Measurements from ENCODE around the gene DYNC1LI1.

Gene DYNC1LI1
- total RNA-seq = 43.2 to 60.3 reads per million in 2 donors

- DNase-seq = peak; percentile 93
These were observed at the start of gene DYNC1LI1 for GRCh38 chr3:32570421-32571191. DYNC1LI1 (minus strand) TSS chr3:32570858; CDS start chr3:32570770, 88 bp downstream.

- DNase-seq = no peak
These were observed 48.7 kb upstream of the DYNC1LI1 start for GRCh38 chr3:32619395-32619794.

GRCh38 chr3:32616267-32616962 is 45.8 kb upstream of the DYNC1LI1 start:
- no peak for DNase-seq

GRCh38 chr3:32614956-32615355 is 44.3 kb upstream of the DYNC1LI1 start:
- DNase-seq = no peak

GRCh38 chr3:32613183-32613582 is 42.5 kb upstream of the DYNC1LI1 start:
- no peak for DNase-seq

GRCh38 chr3:32612547-32612946 is 41.9 kb upstream of the DYNC1LI1 start:
- DNase-seq = no peak

GRCh38 chr3:32607522-32607921 is 36.9 kb upstream of the DYNC1LI1 start:
- DNase-seq = no peak

GRCh38 chr3:32606960-32607359 is 36.3 kb upstream of the DYNC1LI1 start:
- no peak for DNase-seq

- no peak for DNase-seq
These were observed 35.6 kb upstream of the DYNC1LI1 start for GRCh38 chr3:32606277-32606676.

GRCh38 chr3:32603064-32603463 is 32.4 kb upstream of the DYNC1LI1 start:
- no peak for DNase-seq

GRCh38 chr3:32602206-32602605 is 31.5 kb upstream of the DYNC1LI1 start:
- no peak for DNase-seq

GRCh38 chr3:32601722-32602121 is 31.1 kb upstream of the DYNC1LI1 start:
- DNase-seq = no peak

GRCh38 chr3:32597656-32598055 is 27.0 kb upstream of the DYNC1LI1 start:
- no peak for DNase-seq

- no peak for DNase-seq
These were observed 26.3 kb upstream of the DYNC1LI1 start for GRCh38 chr3:32596909-32597369.

- no peak for DNase-seq
These were observed 25.7 kb upstream of the DYNC1LI1 start for GRCh38 chr3:32596282-32596908.

GRCh38 chr3:32595323-32595722 is 24.7 kb upstream of the DYNC1LI1 start:
- DNase-seq = no peak

- no peak for DNase-seq
These were observed 23.4 kb upstream of the DYNC1LI1 start for GRCh38 chr3:32593903-32594525.

- DNase-seq = no peak
These were observed 22.2 kb upstream of the DYNC1LI1 start for GRCh38 chr3:32592696-32593353.

GRCh38 chr3:32592011-32592410 is 21.4 kb upstream of the DYNC1LI1 start:
- DNase-seq = no peak

GRCh38 chr3:32591186-32591585 is 20.5 kb upstream of the DYNC1LI1 start:
- DNase-seq = no peak

GRCh38 chr3:32586356-32586755 is 15.7 kb upstream of the DYNC1LI1 start:
- no peak for DNase-seq

- no peak for DNase-seq
These were observed 14.0 kb upstream of the DYNC1LI1 start for GRCh38 chr3:32584660-32585059.

- no peak for DNase-seq
These were observed 13.1 kb upstream of the DYNC1LI1 start for GRCh38 chr3:32583708-32584107.
